Measurements from ENCODE around the gene HS1BP3.

Gene HS1BP3

DNA sequence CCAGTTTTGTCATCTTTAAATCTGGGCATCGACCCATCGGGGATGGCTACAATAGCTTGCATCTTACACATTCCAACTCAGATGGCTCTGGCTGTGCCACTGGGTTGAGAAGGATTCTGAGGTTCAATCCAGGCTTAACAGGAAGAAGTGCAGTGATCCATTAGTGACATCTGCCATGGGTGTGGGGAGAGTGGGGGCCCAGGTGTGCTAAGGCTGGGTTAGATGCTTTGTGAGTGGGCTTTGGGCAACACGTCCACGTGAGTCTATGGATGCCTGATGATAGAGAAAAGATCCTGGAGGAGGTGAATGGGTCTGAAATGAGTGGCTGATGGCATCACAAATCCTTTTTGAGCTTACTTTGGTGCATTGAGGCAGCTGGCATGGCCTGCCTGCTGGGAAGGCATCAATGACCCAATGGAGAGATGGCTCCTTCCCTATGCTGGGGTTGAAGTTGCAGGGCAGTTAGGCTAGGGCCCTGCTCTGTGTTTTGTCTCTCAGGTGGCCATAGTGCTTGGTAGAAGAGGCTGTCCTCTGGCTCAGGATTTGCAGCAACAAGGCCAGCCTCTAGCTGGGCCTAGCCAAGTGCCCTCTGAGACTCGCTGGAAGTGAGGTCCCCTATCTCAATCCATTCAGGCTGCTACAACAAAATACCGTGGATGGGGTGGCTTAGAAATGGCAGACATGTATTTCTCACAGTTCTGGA, 56.7 kb downstream of the HS1BP3 start:
- no peaks in the 10 kb centered on the region for H3K9me3 Mint-ChIP-seq
- H3K36me3 Mint-ChIP-seq (ENCODE audit: low read depth): no peaks in the 10 kb centered on the region
- no peak overlapping the region for H3K4me3 Mint-ChIP-seq
- no peak overlapping the region for H3K27ac Mint-ChIP-seq
- no peaks in the 10 kb centered on the region for H3K27me3 Mint-ChIP-seq
- H3K4me1 Mint-ChIP-seq (ENCODE audit: low read depth): peaks cover 10% of the 10 kb centered on the region
- DNase-seq: no peak

DNA sequence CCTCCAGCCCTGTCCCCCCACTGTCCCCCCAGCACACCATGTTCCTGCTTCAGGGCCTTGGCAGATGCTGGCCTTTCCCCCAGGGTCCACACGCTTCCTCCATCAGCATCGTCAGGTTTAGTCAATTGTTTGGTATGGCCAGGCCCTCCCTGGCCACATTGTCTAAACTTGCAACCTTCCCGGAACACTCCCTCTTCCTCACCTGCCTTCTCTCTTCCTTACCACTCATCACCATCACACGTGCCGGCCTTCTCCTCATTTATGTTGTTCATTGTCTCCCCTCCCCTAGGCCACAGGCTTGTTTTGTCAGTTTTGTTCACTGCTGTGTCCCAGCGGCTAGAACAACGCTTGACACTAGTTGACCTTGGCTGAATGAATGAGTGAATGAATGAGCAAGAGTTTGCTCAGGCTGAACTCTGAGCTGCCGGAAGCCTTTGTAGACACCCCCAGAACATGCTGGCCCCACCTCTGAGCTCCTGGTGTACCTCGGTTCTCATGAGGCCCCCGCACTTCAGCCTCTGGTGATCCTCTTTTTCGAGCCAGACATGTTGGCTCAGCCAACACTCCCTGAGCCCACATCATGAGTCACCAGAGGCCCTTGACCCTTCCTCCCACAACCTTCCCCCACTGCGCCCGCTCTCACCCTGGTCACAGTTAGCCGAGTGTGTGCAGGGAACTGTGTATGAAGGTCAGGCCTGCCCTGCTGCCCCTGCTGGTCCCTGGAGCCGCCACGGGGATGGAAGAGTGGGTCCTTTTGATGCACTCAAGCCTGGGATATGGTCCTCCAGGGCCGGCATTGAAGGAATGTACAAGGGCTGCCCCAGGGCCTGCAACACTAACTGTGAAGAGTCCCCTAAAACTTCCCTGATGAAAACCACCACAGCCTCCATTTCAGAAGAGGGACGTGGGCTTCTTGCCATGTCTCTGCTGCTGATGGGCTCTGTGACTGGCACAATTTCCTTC, 57.5 kb downstream of the HS1BP3 start:
- H3K27ac Mint-ChIP-seq: no peak overlapping the region
- H3K36me3 Mint-ChIP-seq (ENCODE audit: low read depth): no peaks in the 10 kb centered on the region
- no peaks in the 10 kb centered on the region for H3K9me3 Mint-ChIP-seq
- H3K4me1 Mint-ChIP-seq (ENCODE audit: low read depth): peaks cover 10% of the 10 kb centered on the region
- H3K4me3 Mint-ChIP-seq: no peak overlapping the region
- no peak for DNase-seq
- H3K27me3 Mint-ChIP-seq: no peaks in the 10 kb centered on the region

DNA sequence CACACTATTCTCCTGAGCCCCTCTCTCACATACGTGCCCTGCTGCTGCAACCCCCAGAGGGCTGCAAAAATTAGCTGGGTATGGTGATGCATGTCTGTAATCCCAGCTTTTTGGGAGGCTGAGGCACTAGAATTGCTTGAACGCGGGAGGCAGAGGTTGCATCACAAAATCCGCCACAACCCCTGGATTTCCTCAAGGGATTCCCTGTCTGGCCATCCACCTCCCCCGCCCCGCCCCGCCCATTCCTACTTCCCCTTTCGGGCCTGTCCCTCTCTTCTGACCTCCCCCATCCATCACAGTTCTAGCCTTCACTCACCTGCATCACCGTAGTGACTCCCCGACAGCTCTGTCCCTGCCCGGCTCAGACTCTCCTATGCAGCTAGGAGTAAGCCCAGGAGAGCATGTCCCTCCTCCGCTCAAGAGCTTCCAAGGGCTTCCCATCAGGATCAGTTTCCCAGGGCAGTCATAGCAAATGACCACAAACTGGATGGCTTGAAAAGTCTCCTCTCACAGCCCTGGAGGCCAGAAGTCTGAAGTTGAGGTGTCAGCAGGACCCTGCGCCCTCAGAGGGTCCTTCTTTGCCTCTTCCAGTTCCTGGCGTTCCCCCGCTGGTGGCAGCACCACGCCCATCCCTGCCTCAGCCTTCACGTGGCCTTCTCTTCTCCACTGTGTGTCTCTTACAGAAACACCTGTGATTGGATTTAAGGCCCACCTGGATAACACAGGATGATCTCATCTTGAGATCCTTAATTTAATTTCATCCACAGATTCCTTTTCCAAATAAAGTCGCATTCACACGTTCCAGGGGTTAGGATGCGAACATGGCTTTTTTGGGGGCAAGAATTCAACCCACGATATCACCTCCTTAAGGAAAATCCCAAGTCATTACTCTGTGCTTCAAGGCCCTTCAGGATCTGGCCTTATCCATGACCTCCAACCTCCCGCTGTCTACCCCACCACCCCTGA, 58.5 kb downstream of the HS1BP3 start:
- DNase-seq: no peak
- Mint-ChIP-seq H3K4me3 (no peak overlapping the region), H3K27ac (no peak overlapping the region), H3K36me3 (ENCODE audit: low read depth) (no peaks in the 10 kb centered on the region), H3K4me1 (ENCODE audit: low read depth) (peaks cover 10% of the 10 kb centered on the region), H3K27me3 (no peaks in the 10 kb centered on the region), H3K9me3 (no peaks in the 10 kb centered on the region)

DNA sequence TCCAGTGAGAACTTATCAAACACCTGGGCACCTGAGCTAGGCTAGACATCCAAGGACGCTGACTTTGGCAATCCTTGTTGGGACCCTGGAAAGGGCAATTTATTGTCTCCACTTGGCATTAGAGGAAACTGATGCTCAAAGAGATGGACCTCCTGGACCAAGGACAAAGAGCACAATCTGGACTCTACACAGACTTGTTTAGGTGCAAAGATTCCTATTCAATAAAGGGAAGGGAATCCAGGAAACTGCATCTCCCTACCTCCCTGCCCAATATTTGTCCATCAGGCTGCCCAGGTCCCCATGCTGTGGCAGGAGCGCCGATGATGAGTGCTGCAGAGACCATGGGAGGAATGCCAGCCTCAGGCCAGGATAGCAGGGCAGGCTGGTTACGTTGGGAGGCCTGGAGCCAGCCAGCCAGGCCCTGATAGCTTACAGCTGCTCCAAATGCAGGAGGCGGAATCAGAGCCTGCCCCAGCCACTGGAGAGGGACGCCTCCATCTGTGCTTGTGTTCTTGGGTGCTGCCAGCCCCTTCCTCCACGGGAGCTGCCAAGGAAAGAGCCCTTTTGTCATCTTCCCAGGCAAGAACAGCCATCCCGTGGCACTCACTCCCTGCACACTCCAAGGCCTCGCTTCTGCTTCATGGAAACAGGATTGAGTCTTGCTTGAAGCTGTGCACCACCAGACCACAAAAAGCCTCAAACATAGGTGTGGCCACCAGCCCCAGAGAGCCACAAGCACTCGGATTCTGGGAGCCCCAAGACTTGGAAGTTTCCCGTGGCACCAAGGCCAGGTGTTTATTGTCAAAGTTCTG, 60.0 kb downstream of the HS1BP3 start:
- H3K27ac Mint-ChIP-seq: no peak overlapping the region
- H3K4me1 Mint-ChIP-seq (ENCODE audit: low read depth): peaks cover 7% of the 10 kb centered on the region
- H3K36me3 Mint-ChIP-seq (ENCODE audit: low read depth): no peaks in the 10 kb centered on the region
- no peaks in the 10 kb centered on the region for H3K9me3 Mint-ChIP-seq
- DNase-seq: no peak
- H3K27me3 Mint-ChIP-seq: no peaks in the 10 kb centered on the region
- H3K4me3 Mint-ChIP-seq: no peak overlapping the region

DNA sequence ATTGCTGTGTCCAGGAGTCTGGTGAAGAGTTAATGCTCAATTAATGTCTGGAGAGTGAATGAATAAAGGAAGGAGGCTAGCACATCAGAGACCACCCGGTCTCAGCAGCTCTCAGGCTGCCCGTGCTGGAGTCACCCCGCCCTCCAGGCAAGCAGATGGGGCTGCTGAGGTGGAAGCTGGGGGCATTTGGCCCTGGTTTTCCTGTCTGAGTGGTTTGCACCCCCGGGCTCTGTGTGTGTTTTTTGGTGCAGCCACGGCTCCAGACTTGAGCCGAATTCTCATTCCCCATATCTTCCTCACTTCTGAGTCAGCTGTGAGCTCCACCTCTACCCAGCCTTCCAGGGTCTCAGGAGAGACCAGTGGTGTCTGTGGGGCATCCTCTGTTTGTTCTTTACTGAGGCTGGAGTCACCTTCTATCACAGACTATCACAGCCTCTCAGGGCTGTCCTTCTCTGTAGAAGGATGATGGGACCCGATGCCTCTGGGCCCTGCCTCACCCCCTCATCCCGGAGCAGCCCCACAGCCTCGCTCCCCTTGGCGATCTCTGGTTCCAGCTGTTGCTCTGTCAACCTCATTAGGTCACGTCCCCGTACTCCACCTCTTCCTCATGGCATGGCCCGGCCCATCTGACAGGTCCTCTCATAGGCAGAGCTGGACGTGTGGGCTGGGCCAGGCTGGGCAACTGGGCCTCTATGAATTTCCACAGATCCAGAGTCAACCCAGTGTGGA, 60.8 kb downstream of the HS1BP3 start:
- Mint-ChIP-seq H3K27ac (no peak overlapping the region), H3K4me1 (ENCODE audit: low read depth) (peaks cover 1% of the 10 kb centered on the region), H3K4me3 (no peak overlapping the region)

DNA sequence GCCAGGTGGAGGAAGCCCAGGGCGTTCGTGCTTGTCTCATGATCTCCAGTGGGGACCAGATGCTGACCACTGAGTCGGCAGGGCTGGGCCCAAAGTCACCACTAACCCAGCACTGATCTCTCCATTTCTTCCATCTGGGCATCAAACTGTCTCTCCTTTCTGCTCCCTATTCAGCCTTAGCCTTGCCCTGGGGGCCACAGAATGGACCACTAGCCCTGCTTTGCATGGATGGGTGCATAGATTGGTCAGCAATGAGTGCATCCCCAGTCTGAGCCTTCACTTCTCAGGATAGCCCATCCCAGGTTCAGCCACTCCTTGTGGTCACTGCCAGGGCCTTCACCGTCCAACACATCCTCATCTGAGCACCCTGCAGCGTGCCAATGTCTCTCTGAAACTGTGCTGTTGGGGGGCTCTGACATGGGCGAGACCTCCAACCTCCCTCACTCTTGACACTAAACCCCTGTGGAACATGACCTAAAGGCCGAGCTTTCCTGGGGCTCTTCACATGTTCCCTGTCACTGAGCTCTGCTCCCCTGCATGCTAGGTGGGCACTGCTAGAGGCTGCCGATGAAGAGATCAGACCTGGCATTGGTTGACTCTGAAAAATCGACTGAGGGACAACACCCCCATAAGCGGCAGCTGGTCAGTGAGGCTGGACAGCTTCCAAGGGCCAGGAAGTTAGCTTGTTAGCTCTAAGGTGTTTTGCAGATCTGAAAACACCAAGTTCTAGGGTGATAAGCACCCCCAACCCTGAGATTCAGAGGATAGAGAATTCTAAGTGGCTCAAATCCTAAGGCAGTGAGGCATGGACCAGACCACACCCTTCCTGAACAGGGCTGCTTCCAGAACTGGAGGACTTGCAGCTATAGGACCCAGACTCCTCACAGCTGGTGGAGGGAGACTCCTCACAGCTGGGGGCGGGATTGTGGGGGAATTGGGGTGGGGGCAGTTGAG, 61.7 kb downstream of the HS1BP3 start:
- no peak for DNase-seq

More for the DNA sequence above, 60.8 kb downstream of the HS1BP3 start:
- no peak for DNase-seq
- H3K36me3 Mint-ChIP-seq (ENCODE audit: low read depth): no peaks in the 10 kb centered on the region
- H3K27me3 Mint-ChIP-seq: no peaks in the 10 kb centered on the region
- H3K9me3 Mint-ChIP-seq: no peaks in the 10 kb centered on the region

DNA sequence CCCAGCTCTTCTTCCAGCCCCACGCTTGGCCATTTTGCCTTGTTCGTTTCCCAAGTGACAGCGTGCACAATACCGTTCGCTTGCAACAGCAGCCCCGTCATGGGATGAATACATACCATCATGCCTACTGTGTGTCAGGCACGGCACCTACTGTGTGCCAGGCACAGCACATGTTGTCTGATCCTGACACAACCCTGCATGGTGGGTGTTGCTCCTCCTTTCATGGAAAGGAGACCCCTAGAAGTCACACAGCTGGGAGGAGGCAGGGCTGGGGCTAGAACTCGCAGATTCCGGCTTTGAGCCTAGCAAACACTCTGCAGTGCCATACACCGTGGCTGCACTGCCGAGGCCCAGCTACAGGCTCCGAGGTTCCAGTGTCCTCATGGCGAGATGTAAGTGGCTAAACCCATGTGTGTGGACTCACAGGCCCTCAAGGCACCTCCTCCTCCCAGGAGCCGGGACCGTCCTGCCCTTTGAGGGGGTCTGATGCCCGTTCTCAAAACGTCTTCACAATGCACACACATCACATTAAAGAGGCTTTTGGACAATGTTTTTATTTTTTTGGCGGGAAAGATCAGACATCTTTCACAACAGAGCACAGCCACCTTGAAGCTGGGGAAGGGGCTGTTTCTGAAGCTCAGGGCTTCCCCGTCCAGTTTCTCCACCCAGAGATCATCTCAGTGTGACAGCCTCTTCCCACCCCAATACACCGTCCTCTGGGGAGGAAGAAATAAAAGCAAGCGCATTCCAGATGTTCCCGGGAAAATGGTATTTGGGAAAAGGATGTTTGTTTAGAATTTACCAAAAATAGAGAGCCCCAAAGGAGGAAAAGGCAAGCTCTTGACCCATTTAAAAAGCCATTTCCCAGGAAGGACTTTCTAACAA, 64.9 kb downstream of the HS1BP3 start:
- no peaks in the 10 kb centered on the region for H3K9me3 Mint-ChIP-seq

More for the DNA sequence above, 61.7 kb downstream of the HS1BP3 start:
- Mint-ChIP-seq H3K27me3 (no peaks in the 10 kb centered on the region), H3K4me1 (ENCODE audit: low read depth) (no peaks in the 10 kb centered on the region), H3K36me3 (ENCODE audit: low read depth) (no peaks in the 10 kb centered on the region), H3K27ac (no peak overlapping the region), H3K9me3 (no peaks in the 10 kb centered on the region), H3K4me3 (no peak overlapping the region)

DNA sequence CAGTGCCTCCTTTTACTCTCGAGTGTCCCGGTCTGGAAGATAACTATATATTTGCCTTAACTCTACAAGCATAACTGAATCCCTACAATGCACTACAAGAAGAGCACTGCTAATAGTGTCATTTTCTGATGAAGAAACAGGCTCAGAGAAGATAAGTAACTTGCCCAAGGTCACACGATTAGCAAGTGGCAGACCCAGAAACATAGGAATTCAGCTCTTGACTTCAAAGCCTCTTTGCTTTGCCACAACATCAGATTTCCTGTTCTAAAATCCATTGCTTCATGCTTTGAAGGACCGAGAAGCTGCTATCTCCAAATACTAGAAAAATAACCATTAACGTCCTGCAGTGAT, 65.6 kb downstream of the HS1BP3 start:
- DNase-seq: no peak
- no peaks in the 10 kb centered on the region for H3K27me3 Mint-ChIP-seq
- H3K4me1 Mint-ChIP-seq (ENCODE audit: low read depth): peaks cover 6% of the 10 kb centered on the region
- H3K36me3 Mint-ChIP-seq (ENCODE audit: low read depth): no peaks in the 10 kb centered on the region
- no peak overlapping the region for H3K27ac Mint-ChIP-seq
- H3K4me3 Mint-ChIP-seq: no peak overlapping the region
- H3K9me3 Mint-ChIP-seq: no peaks in the 10 kb centered on the region

More for the DNA sequence above, 64.9 kb downstream of the HS1BP3 start:
- no peak overlapping the region for H3K27ac Mint-ChIP-seq
- H3K36me3 Mint-ChIP-seq (ENCODE audit: low read depth): no peaks in the 10 kb centered on the region
- no peak for DNase-seq
- no peaks in the 10 kb centered on the region for H3K4me1 Mint-ChIP-seq (ENCODE audit: low read depth)
- no peaks in the 10 kb centered on the region for H3K27me3 Mint-ChIP-seq
- H3K4me3 Mint-ChIP-seq: no peak overlapping the region

DNA sequence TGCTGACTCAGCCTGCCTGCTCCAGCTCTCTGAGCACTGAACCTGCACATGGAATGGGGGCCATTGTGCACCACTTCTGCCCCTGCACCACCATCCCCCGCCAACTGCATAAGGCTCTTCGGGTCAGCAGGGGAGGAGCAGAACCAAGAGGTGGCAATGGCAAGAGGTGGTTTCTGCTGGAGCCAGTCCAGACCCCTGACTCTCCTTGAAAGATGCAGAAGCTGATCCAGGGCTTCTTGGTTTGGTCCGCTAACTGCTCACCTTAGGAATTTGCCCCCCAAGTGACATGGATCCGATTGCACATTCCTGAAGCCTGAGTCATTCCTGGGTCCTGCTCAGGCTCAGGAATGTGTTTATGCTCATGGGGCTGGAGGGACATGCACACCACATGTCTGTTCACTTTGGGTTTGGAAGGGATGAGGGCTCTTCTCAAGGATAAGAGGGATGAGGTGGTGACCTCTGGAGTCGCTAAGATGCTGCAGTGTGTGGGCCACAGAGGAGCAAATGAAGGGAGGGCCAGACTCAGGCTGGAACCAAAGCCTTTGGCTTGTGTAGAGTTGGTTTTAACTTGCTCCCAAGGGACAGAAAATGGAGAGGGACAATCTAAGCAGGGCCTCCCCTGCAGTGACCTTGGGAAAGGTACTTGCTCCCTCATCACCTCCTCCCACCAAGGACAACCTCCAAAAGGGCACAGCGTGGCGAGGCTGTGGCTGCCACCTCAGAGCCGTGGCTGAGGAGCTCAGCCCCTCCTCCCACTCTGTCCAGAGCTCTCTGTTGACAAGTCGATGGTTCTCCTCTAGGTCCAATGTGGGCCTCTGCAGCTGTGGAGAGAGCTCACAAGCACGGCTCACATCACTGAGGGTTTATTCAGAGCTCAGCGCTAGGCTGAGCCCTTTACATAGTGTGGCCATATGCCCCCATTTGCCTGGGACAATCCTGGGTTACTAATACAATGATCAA, 66.2 kb downstream of the HS1BP3 start:
- H3K9me3 Mint-ChIP-seq: no peaks in the 10 kb centered on the region
- peaks cover 9% of the 10 kb centered on the region for H3K4me1 Mint-ChIP-seq (ENCODE audit: low read depth)
- H3K27me3 Mint-ChIP-seq: no peaks in the 10 kb centered on the region
- no peak overlapping the region for H3K27ac Mint-ChIP-seq
- no peak overlapping the region for H3K4me3 Mint-ChIP-seq
- DNase-seq: no peak
- no peaks in the 10 kb centered on the region for H3K36me3 Mint-ChIP-seq (ENCODE audit: low read depth)

DNA sequence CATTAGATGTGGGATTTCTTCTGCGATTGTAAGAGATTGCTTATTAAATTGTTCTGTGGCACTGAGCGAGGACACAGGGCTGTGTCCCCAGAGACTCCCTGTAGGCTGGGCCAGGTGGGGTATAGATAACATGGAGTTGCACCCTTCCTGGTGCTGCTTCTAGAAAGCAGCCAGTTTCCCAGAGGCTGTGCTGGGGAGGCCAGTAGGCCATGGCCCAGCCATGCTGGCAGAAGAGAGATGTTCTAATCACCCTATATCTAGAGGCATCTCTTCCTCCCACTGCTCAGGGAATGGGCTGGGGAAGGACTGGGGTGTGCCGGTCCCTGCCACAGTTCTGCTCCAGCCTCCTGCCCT, 66.9 kb downstream of the HS1BP3 start:
- Mint-ChIP-seq H3K4me1 (ENCODE audit: low read depth) (peaks cover 10% of the 10 kb centered on the region), H3K27me3 (no peaks in the 10 kb centered on the region), H3K27ac (no peak overlapping the region), H3K9me3 (no peaks in the 10 kb centered on the region), H3K36me3 (ENCODE audit: low read depth) (no peaks in the 10 kb centered on the region), H3K4me3 (no peak overlapping the region)
- no peak for DNase-seq

DNA sequence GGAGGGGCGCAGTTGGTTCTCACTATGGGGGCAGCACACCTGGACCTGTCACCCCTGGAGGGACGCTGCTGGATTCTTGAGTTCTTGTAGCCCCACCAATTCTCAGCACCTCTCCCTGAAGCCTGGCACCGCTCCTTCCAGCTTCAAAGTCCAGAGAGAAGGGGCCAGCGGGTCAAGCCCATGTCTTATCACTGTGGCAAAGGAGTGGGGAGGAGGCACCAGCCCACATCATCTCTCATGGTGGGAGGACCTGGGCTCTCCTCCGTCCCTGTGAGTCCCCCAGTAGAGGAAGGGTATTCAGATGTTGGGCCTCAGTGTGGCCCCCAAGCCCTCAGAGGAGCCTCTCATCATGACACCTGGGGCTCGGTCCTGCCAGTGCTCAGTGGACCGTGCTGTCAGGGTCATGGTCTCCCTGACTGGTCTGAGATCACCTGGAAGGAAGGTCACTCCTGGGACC, 67.4 kb downstream of the HS1BP3 start:
- Mint-ChIP-seq H3K4me1 (ENCODE audit: low read depth) (peaks cover 10% of the 10 kb centered on the region), H3K4me3 (no peak overlapping the region), H3K36me3 (ENCODE audit: low read depth) (no peaks in the 10 kb centered on the region), H3K27me3 (no peaks in the 10 kb centered on the region), H3K9me3 (no peaks in the 10 kb centered on the region), H3K27ac (no peak overlapping the region)
- no peak for DNase-seq
